Thoracic aorta (tissue), 2 donors: ENCODE measurements around the gene STX8. TPM values are rescaled to one million over a fixed set of nuclear protein-coding genes. Genes with fewer than 3 reads are reported as not detected.

Source experiments
- ATAC-seq: fragments of 150-250 bp; one replicate; pipeline ENCODE4 v1.8.0; 2017; ENCODE audit warnings: low read depth; ENCODE audit not compliant: insufficient number of reproducible peaks, low FRiP score
- DNase-seq: peaks from one replicate; pipeline ENCODE4 v3.0.0-alpha.2; 2020; ENCODE audit warnings: low spot score
- H3K27ac ChIP-seq, 2 donors: fragments of 200-600 bp; sonication (generic); 1 replicate in 1 of 2; 2 replicates in 1 of 2; pipeline ENCODE4 v1.5.1; 2016; ENCODE audit warnings: mild to moderate bottlenecking in 2 of 2, moderate library complexity in 2 of 2
- H3K27me3 ChIP-seq: fragments of 200-600 bp; sonication (generic); replicated peaks from 2 replicates; pipeline ENCODE4 v1.6.0; 2016; ENCODE audit warnings: mild to moderate bottlenecking; ENCODE audit not compliant: insufficient read depth
- H3K36me3 ChIP-seq: fragments of 200-600 bp; sonication (generic); one replicate; pipeline ENCODE4 v1.5.1; 2016
- H3K4me1 ChIP-seq, 2 donors: fragments of 200-600 bp; sonication (generic); 1 replicate in 1 of 2; 2 replicates in 1 of 2; pipeline versions ENCODE4 v1.5.1 to v1.6.0; 2016; ENCODE audit warnings: low read depth in 2 of 2, mild to moderate bottlenecking in 1 of 2; ENCODE audit not compliant: control insufficient read depth in 1 of 2
- H3K4me3 ChIP-seq: fragments of 200-600 bp; sonication (generic); 2 replicates; pipeline ENCODE4 v1.5.1; 2016; ENCODE audit warnings: mild to moderate bottlenecking
- H3K9me3 ChIP-seq: fragments of 200-600 bp; sonication (generic); 2 replicates; pipeline ENCODE4 v1.5.1; 2016
- CTCF ChIP-seq: fragments of 200-600 bp; sonication (generic); IDR thresholded peaks from one replicate; pipeline ENCODE4 v1.5.1; 2019; ENCODE audit warnings: antibody characterized with exemption
- total RNA-seq, 2 donors: library from RNA; depleted of rRNA; stranded (reverse); fragments of >200 nt; gene quantifications; one replicate each; pipeline versions ENCODE4 v1.1.0 to v1.2.3, GENCODE V29; 2016

STX8 gene
- total RNA-seq, 2 donors from 2014 or later = 93.9 to 99.8 TPM

- Histone ChIP-seq H3K27me3 (no peaks in the 10 kb centered on the region), H3K9me3 (no peaks in the 10 kb centered on the region), H3K36me3 (no peaks in the 10 kb centered on the region), H3K27ac (no peak overlapping the region), H3K4me3 (no peak overlapping the region), H3K4me1 (no peaks in the 10 kb centered on the region)
- ATAC-seq = no peak
- peak; percentile 22 for TF ChIP-seq CTCF
- no peak for DNase-seq
Observed at GRCh38 chr17:9529033-9529700, 46.5 kb downstream of the STX8 start.

- TF ChIP-seq CTCF = no peak
- H3K9me3 ChIP-seq = no peaks in the 10 kb centered on the region
- no peaks in the 10 kb centered on the region for H3K4me1 ChIP-seq
- H3K27me3 ChIP-seq = no peaks in the 10 kb centered on the region
- ATAC-seq (no peak), DNase-seq (no peak)
- H3K4me3 ChIP-seq = no peak overlapping the region
- no peaks in the 10 kb centered on the region for H3K36me3 ChIP-seq
- H3K27ac ChIP-seq = no peak overlapping the region
Observed at GRCh38 chr17:9527788-9528187, 47.8 kb downstream of the STX8 start.

- Histone ChIP-seq H3K9me3 (no peaks in the 10 kb centered on the region), H3K27ac (no peak overlapping the region), H3K27me3 (no peaks in the 10 kb centered on the region), H3K36me3 (no peaks in the 10 kb centered on the region), H3K4me3 (no peak overlapping the region), H3K4me1 (peaks cover 0 to 10% of the 10 kb centered on the region in 2 donors)
- DNase-seq (no peak), ATAC-seq (no peak)
- TF ChIP-seq CTCF = peak; percentile 47
Observed at GRCh38 chr17:9522074-9522473, 53.5 kb downstream of the STX8 start.

- Histone ChIP-seq H3K27ac (no peak overlapping the region), H3K36me3 (no peaks in the 10 kb centered on the region), H3K9me3 (no peaks in the 10 kb centered on the region), H3K27me3 (no peaks in the 10 kb centered on the region), H3K4me3 (no peak overlapping the region), H3K4me1 (peaks cover 0 to 10% of the 10 kb centered on the region in 2 donors)
- ATAC-seq (no peak), DNase-seq (no peak)
- TF ChIP-seq CTCF = no peak
Observed at GRCh38 chr17:9521062-9521461, 54.6 kb downstream of the STX8 start.

GRCh38 chr17:9520649-9521048 lies 55.0 kb downstream of the STX8 start:
- Histone ChIP-seq H3K27ac (no peak overlapping the region), H3K27me3 (no peaks in the 10 kb centered on the region), H3K36me3 (no peaks in the 10 kb centered on the region), H3K4me1 (peaks cover 0 to 10% of the 10 kb centered on the region in 2 donors), H3K9me3 (no peaks in the 10 kb centered on the region), H3K4me3 (no peak overlapping the region)
- ATAC-seq = no peak
- no peak for DNase-seq
- TF ChIP-seq CTCF = no peak
